ENCODE results near the gene PEX5L. TPM values are rescaled to one million over a fixed set of nuclear protein-coding genes. Genes with fewer than 3 reads are reported as not detected.

The PEX5L gene
- polyA plus RNA-seq, 1 of the 3 experiments (the other 2 are of a cell fraction), result not detected

GRCh38 chr3:180018543-180018942 lies 18.2 kb downstream of the PEX5L start (continued):
- TF ChIP-seq, protein P1, sequence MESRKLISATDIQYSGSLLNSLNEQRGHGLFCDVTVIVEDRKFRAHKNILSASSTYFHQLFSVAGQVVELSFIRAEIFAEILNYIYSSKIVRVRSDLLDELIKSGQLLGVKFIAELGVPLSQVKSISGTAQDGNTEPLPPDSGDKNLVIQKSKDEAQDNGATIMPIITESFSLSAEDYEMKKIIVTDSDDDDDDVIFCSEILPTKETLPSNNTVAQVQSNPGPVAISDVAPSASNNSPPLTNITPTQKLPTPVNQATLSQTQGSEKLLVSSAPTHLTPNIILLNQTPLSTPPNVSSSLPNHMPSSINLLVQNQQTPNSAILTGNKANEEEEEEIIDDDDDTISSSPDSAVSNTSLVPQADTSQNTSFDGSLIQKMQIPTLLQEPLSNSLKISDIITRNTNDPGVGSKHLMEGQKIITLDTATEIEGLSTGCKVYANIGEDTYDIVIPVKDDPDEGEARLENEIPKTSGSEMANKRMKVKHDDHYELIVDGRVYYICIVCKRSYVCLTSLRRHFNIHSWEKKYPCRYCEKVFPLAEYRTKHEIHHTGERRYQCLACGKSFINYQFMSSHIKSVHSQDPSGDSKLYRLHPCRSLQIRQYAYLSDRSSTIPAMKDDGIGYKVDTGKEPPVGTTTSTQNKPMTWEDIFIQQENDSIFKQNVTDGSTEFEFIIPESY (IDR thresholded peaks at IDR 0.05; ENCODE audit: borderline replicate concordance, low read depth), result no peak
- no peak for TF ChIP-seq SMC3 (IDR thresholded peaks at IDR 0.05; ENCODE audit: low read depth, low read length)
- TF ChIP-seq ELF1 (IDR thresholded peaks at IDR 0.05), result no peak
- TF ChIP-seq MXI1 (IDR thresholded peaks at IDR 0.05; ENCODE audit: low read depth, low read length), result no peak

DNA sequence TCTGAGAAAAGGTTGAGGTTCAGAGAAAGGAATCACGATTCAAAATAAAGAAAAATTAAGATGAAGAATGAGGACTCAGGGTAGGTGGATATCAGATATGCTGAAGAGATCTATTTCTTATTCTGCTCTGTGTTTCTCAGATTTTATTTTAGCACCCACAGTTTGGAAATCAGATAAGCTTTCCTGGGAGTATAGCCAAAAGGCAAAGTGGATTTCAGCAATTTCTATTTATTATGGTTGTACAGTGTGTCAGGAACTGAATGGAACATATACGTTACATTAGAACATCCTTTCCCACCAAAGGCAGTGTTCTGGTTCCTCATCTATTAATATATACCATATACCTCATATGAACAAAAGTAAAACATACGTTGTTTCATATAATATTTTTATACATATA lies 18.9 kb downstream of the PEX5L start:
- Histone ChIP-seq H3K9me3 (no peaks in the 10 kb centered on the region), H3K36me3 (replicated peaks in 1 of 2; ENCODE audit: control insufficient read depth in 1 of 2, insufficient read depth in 2 of 2, low read length in 1 of 2) (no peaks in the 10 kb centered on the region), H3F3A (replicated peaks; ENCODE audit: insufficient read depth) (no peaks in the 10 kb centered on the region), H2AFZ (ENCODE audit: low read depth) (no peak overlapping the region), H4K20me1 (ENCODE audit: insufficient read depth) (no peaks in the 10 kb centered on the region), H3K9me2 (no peaks in the 10 kb centered on the region), H3K79me2 (ENCODE audit: insufficient read depth) (no peaks in the 10 kb centered on the region), H3K4me3 (ENCODE audit: low read depth in 2 of 2, low read length in 1 of 2) (no peak overlapping the region), H3K27ac (ENCODE audit: low read depth in 2 of 2, low read length in 1 of 2) (no peak overlapping the region), H3K4me2 (no peak overlapping the region), H3K9ac (no peak overlapping the region), H3K4me1 (ENCODE audit: control insufficient read depth in 1 of 2, insufficient read depth in 2 of 2, low read depth in 1 of 2, low read length in 1 of 2) (no peaks in the 10 kb centered on the region), H3K27me3 (ENCODE audit: insufficient read depth) (no peaks in the 10 kb centered on the region)
- DNase-seq, result no peak
- TF ChIP-seq FOXM1 (IDR thresholded peaks at IDR 0.05; ENCODE audit: low read depth) (no peak), FOSL2 (IDR thresholded peaks at IDR 0.05; ENCODE audit: borderline replicate concordance, low read depth) (no peak), TCF12 (IDR thresholded peaks at IDR 0.05) (no peak), RAD21 (IDR thresholded peaks at IDR 0.05; ENCODE audit: low read length) (no peak), MEF2A (IDR thresholded peaks at IDR 0.05; ENCODE audit: borderline replicate concordance, low read depth) (no peak), NFIC (IDR thresholded peaks at IDR 0.05; ENCODE audit: borderline replicate concordance) (no peak), MXI1 (IDR thresholded peaks at IDR 0.05; ENCODE audit: low read depth, low read length) (no peak), TEAD4 (IDR thresholded peaks at IDR 0.05; ENCODE audit: borderline replicate concordance, insufficient read depth) (no peak), NRF1 (IDR thresholded peaks at IDR 0.05; ENCODE audit: low read depth, low read length) (no peak), JUND (IDR thresholded peaks at IDR 0.05) (no peak), CHD2 (IDR thresholded peaks at IDR 0.05; ENCODE audit: low read length, partially characterized antibody) (no peak)
- TF ChIP-seq, protein P1 (IDR thresholded peaks at IDR 0.05; ENCODE audit: borderline replicate concordance, low read depth), result no peak
- TF ChIP-seq, protein P2, sequence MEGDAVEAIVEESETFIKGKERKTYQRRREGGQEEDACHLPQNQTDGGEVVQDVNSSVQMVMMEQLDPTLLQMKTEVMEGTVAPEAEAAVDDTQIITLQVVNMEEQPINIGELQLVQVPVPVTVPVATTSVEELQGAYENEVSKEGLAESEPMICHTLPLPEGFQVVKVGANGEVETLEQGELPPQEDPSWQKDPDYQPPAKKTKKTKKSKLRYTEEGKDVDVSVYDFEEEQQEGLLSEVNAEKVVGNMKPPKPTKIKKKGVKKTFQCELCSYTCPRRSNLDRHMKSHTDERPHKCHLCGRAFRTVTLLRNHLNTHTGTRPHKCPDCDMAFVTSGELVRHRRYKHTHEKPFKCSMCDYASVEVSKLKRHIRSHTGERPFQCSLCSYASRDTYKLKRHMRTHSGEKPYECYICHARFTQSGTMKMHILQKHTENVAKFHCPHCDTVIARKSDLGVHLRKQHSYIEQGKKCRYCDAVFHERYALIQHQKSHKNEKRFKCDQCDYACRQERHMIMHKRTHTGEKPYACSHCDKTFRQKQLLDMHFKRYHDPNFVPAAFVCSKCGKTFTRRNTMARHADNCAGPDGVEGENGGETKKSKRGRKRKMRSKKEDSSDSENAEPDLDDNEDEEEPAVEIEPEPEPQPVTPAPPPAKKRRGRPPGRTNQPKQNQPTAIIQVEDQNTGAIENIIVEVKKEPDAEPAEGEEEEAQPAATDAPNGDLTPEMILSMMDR (IDR thresholded peaks at IDR 0.05), result no peak
- TF ChIP-seq, protein P3, sequence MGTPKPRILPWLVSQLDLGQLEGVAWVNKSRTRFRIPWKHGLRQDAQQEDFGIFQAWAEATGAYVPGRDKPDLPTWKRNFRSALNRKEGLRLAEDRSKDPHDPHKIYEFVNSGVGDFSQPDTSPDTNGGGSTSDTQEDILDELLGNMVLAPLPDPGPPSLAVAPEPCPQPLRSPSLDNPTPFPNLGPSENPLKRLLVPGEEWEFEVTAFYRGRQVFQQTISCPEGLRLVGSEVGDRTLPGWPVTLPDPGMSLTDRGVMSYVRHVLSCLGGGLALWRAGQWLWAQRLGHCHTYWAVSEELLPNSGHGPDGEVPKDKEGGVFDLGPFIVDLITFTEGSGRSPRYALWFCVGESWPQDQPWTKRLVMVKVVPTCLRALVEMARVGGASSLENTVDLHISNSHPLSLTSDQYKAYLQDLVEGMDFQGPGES (IDR thresholded peaks at IDR 0.05; ENCODE audit: low read depth, low read length), result no peak
- TF ChIP-seq, protein P4, sequence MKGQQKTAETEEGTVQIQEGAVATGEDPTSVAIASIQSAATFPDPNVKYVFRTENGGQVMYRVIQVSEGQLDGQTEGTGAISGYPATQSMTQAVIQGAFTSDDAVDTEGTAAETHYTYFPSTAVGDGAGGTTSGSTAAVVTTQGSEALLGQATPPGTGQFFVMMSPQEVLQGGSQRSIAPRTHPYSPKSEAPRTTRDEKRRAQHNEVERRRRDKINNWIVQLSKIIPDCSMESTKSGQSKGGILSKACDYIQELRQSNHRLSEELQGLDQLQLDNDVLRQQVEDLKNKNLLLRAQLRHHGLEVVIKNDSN (IDR thresholded peaks at IDR 0.05; ENCODE audit: borderline replicate concordance, low read depth), result no peak
- 27% methylated on average over 3 of the region's 3 CpGs for WGBS (ENCODE audit: low lambda C conversion rate)
- POLR2A ChIA-PET, result no interaction called here
- CTCF ChIA-PET, result no interaction called here

Data from SK-N-SH (cell line).